Measurements from ENCODE around the gene HTR1A.

Gene HTR1A

GRCh38 chr5:63962279-63962678 lies at the start of gene HTR1A:
Gene HTR1A, minus strand, starts transcription at chr5:63962445. Its CDS starts 726 bp downstream, at chr5:63961719.
- no peak for DNase-seq

DNA sequence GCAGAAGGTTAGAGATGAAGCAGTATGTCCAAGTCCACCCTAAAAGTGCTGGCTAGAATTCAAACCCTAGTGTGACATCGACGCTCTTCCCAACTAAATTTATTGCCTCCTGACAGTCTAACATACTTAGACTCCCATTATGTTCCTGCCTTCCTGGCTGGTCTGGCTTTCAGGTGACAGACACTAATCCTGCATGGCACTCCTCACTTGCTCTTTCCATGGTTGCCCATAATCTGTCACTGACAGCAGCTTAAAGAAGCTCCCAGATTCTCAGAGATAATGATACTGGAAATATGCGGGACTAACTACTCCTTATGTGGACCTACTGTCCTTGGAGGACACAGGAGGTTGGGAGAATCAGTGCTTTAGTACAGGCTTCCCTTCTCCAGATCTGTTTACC lies 41.7 kb upstream of the HTR1A start:
- DNase-seq, result no peak

DNA sequence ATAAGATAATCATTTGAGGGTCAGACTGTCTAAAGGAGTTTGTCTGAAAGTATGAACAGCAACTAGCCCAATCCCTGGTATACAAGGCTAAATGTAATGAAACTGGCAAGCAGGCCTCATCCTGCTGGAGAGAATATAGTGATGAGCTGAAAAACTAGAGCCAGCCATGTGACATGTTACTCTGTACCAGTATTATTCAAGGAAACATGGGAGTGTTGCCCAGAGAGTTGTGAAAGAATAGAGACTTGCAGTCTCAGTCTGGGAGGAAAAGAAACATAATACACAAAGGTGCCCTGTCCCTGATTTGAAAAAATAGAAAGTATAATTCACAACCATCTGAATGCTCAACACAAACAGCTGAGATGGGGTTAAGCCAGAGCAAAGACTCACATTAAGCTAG lies 37.9 kb upstream of the HTR1A start:
- DNase-seq, result no peak

DNA sequence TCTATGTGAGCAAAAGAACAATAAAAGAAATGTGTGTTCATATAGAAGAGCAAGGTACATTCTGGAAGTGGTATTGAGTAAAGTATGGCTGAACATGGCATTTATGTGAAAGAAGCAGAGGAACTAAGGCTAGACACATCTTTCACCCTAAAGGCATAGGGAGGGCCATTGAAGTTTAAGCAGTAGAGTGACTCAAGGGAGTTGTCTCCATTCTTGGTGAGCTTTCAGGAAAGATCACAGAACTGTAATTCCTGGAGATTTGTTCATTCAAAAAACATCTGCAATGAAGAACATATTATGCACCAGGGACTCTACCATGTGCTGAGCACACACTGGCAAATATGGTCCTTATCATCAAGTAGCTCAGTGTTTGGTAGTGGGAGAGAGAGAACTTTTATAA lies 24.8 kb upstream of the HTR1A start:
- no peak for DNase-seq

DNA sequence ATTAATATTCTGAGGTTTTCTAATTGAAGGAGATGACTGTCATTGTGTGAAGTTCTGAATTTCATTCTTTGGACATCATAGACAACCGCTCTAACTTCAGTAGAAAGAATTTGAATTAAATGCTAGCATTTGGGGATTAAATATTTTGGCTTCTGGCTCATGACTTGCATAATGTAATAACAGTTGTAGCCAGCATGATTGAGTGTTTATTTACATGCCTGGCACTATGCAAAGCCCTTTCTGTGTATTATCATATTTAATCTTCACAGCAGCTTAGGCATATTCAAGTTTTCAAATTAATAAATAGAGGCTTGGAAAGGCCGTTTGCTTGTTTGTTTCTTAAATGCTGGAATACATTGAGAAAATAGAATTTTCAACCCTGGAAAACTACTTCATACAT lies 19.6 kb upstream of the HTR1A start:
- DNase-seq, result no peak

GRCh38 chr5:63963926-63964325 lies 1.7 kb upstream of the HTR1A start:
- no peak for DNase-seq

DNA sequence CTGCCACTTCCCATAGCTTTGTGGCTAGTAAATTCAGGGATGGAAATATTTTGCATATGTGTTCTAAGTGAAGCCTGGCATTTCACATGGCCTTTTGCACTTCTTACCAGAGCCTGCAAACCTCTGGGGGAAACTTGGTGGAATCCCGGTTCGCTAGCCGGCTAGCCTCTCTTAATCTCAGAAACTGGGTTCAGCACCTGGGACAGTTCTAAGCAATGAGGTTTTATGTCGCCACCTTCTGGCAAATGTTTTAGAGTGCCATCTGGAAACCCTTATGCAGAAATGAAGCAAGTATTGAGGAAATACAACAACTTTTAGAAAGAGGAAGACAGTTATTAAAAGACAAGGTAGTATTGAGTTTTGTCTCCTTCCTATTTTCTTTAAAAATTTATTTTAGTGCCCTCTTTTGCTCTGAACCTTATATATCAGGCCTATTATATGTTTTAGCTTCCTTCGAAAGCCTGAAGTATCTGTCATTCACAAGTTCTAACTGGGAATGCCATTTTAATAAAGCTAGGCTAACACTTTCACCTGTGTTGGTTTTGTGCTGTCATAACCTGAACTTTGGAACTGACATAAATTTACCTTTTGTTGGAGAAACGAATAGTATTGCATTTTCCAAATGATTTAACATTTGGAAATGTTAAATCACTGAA lies 963 bp upstream of the HTR1A start:
- peak; percentile 60 for DNase-seq

GRCh38 chr5:63961598-63962161 lies 565 bp downstream of the HTR1A start:
- no peak for DNase-seq

DNA sequence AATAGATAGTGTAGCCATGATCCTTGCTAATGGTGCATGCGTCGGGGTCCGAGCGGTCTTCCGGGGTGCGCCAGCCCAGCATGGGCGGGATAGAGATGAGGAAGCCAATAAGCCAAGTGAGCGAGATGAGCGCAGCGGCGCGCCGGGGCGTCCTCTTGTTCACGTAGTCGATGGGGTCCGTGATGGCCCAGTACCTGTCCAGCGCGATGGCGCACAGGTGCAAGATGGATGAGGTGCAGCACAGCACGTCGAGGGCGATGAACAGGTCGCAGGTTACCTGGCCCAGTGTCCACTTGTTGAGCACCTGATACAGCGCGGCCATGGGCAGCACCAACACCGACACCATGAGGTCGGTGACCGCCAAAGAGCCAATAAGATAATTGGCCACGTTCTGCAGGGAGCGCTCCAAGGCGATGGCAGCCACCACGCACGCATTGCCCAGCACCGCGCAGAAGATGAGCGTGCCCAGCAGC lies 1.1 kb downstream of the HTR1A start:
- no peak for DNase-seq

DNA sequence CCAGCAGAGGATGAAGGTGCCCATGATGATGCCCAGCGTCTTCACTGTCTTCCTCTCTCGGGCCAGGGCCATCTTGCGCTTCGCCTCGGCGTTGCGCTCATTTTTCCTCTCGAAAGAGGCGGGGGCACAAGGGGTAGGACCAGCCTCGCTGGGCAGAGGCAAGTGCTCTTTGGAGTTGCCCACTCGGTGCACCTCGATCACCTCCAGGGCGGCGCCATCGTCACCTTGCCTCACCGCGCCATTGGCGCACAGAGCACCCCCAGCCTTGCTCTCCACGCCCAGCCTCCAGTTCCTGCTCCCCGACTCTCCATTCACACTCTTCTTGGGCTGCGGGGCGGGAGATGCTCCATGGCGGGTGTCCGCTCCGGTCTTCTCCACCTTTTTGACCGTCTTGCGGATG lies 1.6 kb downstream of the HTR1A start:
- no peak for DNase-seq

GRCh38 chr5:63959177-63959982 lies 2.9 kb downstream of the HTR1A start:
- no peak for DNase-seq

GRCh38 chr5:63958654-63959053 lies 3.6 kb downstream of the HTR1A start:
- no peak for DNase-seq

DNA sequence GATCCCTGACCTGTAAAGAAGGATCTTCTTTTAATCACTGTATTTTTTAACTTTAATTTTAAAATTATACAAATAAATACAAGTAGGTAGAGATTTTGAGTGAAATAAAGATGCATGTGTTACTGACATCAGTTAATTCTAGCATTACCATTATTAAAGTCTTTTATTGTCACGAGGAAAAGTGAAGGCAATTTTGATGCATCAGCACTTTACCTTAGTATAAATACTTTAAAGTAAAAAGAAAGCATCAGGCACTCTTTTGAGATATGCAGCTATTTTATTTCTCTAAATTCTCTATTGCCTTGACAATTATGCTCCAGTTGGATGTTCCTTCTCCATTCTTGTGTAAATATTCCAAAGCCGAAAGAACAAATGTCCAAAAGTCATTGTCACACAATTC lies 4.6 kb downstream of the HTR1A start:
- no peak for DNase-seq

GRCh38 chr5:63953217-63953616 lies 9.0 kb downstream of the HTR1A start:
- no peak for DNase-seq

DNA sequence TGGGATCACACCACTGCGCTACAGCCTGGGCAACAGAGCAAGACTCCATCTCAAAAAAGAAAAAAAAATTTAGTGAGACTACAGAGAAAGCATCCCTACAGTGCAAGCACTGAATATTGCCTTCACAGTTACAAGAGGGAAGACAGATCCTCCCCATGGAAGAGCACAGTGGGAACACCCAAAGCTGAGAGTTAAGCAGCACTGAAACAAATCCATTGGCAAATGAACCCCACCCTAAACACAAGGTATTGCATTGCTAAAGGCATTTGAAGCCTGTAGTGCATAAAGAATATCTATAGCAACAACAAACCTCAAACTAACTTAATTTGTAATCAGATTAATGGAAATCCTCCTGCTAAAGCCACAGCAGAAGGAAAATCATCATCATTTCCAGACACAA lies 27.1 kb downstream of the HTR1A start:
- DNase-seq, result no peak

- no peak for DNase-seq
Observed at GRCh38 chr5:63931836-63932235, 30.4 kb downstream of the HTR1A start.

DNA sequence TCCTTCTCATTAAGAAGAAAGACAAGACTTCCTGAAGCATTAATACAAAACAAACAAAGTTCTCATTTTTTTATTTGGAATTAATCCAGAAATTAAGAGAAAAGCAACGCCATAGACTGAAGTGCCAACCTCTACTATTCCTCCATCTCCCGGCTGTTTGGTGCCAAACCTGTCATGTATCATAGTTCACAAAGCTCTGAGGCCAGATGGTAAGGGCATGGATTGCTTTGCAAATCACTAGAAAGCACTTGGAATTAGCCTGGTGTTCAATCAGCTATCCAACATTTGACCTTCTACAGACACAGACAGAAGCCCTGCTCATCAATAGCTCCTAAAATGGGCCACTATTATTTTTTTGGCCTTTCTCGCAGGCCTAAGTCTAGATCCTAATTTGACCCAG lies 33.8 kb downstream of the HTR1A start:
- no peak for DNase-seq

DNA sequence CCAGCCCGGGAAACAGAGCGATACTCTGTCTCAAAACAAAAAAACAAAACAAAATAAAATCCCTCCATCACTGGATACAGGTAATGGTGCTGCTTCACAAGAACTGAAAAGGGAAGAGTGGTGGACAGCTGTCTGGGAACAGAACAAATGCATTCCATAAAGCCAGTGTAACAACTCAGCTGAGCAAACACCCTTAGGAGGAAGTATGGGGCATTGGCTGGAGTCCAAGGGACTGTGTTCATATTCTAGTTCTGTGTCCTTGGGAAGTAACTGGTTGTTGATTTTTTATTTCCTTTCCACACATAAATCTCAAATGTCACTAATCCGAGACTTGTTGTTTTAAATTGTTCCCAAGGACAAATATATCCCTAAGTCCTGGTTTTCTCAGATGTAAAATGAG lies 38.3 kb downstream of the HTR1A start:
- no peak for DNase-seq

GRCh38 chr5:63919763-63920478 lies 42.3 kb downstream of the HTR1A start:
- DNase-seq, result no peak

DNA sequence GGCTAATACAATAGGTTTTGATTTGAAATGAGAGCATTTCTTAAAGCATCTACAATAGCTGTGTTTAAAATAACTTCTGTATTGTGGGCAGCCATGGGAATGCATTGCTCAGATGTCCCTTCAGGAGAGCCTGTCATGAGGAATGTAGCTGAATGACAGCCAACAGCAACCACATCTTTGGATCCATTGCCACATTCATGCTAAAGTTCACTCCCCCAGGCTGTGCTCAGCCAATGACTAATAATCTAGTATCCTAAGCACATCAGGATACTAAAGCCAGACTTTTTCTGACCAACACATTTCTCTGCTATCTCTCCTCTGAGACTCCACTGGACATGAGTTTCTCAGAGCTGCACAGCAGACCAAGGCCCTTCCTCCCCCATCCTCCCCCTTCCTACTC lies 45.5 kb downstream of the HTR1A start:
- DNase-seq, result no peak

DNA sequence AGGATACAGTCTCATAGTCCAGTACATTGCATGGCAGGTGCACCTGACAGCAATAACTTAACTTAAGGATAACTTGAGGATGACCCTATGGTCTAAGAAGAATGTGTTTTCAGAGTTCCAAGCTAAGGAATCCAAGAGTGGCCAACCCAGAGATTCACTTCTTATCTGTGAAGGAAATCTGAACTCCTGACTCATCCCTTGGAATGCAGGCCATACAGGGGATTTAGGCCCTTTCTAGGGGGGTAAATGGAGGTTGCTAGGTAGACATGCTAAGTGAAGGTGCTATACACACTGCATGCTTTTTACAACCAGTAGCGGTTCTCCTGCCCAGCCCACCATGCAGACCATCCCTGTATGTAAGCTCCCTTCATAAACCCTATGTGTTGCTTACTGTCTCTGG lies 50.4 kb downstream of the HTR1A start:
- no peak for DNase-seq

Data from activated CD4-positive, alpha-beta T cell treated with anti-CD3 and anti-CD28 coated beads, Interleukin-10, Interleukin-2, amounts not matched to agents 100 ng/mL and 50 ng/mL, durations not matched to agents 16 hours and 8 hours (primary cell).